ENCODE data around the gene PLEKHA4. TPM values are rescaled to one million over a fixed set of nuclear protein-coding genes. Genes with fewer than 3 reads are reported as not detected.
A peak's percentile ranks its signal among the peaks of the same experiment; 100 is the strongest.

The PLEKHA4 gene
- total RNA-seq, 2 donors from 2014 or later, result 6.6 to 7.0 TPM

DNA sequence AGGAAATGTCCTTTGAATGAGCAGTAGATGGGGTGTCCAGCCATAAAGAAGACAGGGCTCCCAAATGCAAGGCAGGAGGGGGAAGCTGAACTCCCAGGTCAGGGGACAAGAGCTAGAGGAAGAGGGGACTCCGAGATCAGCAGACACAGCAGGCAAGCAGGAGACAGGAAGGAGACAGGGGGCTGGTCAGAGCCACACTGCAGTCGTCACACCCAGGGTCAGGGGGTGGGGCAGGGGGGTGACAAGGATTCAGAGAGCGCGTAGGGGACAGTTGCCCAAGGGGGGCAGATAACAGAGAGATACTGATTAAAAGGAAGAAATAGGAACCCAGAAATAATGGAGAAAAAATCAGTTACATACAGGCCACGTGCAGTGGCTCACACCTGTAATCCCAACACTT lies 35.4 kb downstream of the PLEKHA4 start:
- Mint-ChIP-seq H3K9me3 (no peaks in the 10 kb centered on the region), H3K4me3 (no peak overlapping the region), H3K27me3 (ENCODE audit: insufficient read depth) (no peaks in the 10 kb centered on the region), H3K4me1 (peaks cover 23% of the 10 kb centered on the region), H3K27ac (peak overlapping the region; percentile 37), H3K36me3 (ENCODE audit: low read depth) (peaks cover 32% of the 10 kb centered on the region)
- no peak overlapping the region for H3K9ac ChIP-seq (ENCODE audit: extremely low read depth, low read length, poor library complexity, severe bottlenecking)
- TF ChIP-seq, protein P1, sequence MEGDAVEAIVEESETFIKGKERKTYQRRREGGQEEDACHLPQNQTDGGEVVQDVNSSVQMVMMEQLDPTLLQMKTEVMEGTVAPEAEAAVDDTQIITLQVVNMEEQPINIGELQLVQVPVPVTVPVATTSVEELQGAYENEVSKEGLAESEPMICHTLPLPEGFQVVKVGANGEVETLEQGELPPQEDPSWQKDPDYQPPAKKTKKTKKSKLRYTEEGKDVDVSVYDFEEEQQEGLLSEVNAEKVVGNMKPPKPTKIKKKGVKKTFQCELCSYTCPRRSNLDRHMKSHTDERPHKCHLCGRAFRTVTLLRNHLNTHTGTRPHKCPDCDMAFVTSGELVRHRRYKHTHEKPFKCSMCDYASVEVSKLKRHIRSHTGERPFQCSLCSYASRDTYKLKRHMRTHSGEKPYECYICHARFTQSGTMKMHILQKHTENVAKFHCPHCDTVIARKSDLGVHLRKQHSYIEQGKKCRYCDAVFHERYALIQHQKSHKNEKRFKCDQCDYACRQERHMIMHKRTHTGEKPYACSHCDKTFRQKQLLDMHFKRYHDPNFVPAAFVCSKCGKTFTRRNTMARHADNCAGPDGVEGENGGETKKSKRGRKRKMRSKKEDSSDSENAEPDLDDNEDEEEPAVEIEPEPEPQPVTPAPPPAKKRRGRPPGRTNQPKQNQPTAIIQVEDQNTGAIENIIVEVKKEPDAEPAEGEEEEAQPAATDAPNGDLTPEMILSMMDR (conservative IDR thresholded peaks at IDR 0.05), result no peak
- H3K9me3 ChIP-seq (ENCODE audit: control insufficient read depth, low read length), result no peaks in the 10 kb centered on the region
- H3K27me3 ChIP-seq (ENCODE audit: control insufficient read depth, insufficient read depth, low read length, poor library complexity, severe bottlenecking), result no peaks in the 10 kb centered on the region
- H3K4me3 ChIP-seq (ENCODE audit: low read length), result no peak overlapping the region
- peaks cover 22% of the 10 kb centered on the region for H3K36me3 ChIP-seq (ENCODE audit: control insufficient read depth, insufficient read depth, low read length)
- 73 to 81% methylated on average over 3 to 5 of the region's 5 CpGs for WGBS, 2 experiments (ENCODE audit: insufficient coverage in 1 of 2, insufficient read length in 1 of 2)
- H3K4me1 ChIP-seq (ENCODE audit: control insufficient read depth, insufficient read depth, low read length), result no peaks in the 10 kb centered on the region
- no peak for DNase-seq
- H3K27ac ChIP-seq (ENCODE audit: low read depth, low read length), result no peak overlapping the region

DNA sequence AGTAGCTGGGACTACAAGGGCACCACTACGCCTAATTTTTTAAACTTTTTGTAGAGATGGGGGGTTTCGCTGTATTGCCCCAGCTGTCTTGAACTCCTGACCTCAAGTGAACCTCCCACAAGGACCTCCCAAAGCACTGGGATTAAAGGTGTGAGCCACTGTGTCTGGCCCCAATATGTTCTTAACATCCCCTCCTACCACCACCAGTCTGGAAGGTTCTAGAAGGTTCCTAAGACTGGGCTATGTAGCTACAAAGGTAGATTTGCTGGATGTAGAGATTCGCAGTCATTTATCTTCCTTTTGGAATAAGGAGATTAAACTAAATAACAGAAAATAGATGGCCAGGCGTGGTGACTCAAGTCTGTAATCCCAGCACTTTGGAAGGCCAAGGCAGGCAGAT lies 37.5 kb downstream of the PLEKHA4 start:
- H3K4me1 Mint-ChIP-seq, result peaks cover 17% of the 10 kb centered on the region
- peaks cover 2% of the 10 kb centered on the region for H3K9me3 Mint-ChIP-seq

DNA sequence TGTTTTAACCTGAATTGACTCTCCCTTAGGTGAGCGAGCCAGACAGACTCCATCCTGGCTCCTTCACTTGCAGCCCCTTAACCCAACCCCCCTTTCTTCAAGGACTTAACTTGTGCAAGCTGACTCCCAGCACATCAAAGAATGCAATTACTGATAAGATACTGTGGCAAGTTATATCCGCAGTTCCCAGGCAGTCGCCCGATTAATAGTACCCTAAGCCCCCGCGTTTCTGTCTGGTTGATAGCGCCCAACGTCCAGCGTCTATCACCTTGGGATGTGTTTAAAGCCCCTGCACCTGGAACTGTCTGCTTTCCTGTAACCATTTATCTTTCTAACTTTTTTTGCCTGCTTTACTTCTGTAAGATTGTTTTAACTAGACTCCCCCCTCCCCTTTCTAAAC lies 38.3 kb downstream of the PLEKHA4 start:
- TF ChIP-seq, protein P1 (conservative IDR thresholded peaks at IDR 0.05), result no peak
- no peaks in the 10 kb centered on the region for H3K27me3 Mint-ChIP-seq (ENCODE audit: insufficient read depth)
- Histone ChIP-seq H3K4me3 (ENCODE audit: low read length) (no peak overlapping the region), H3K27me3 (ENCODE audit: control insufficient read depth, insufficient read depth, low read length, poor library complexity, severe bottlenecking) (no peaks in the 10 kb centered on the region), H3K9me3 (ENCODE audit: control insufficient read depth, low read length) (peaks cover 5% of the 10 kb centered on the region), H3K27ac (ENCODE audit: low read depth, low read length) (peak overlapping the region; percentile 80), H3K9ac (ENCODE audit: extremely low read depth, low read length, poor library complexity, severe bottlenecking) (peak overlapping the region; percentile 67), H3K36me3 (ENCODE audit: control insufficient read depth, insufficient read depth, low read length) (peaks cover 32% of the 10 kb centered on the region), H3K4me1 (ENCODE audit: control insufficient read depth, insufficient read depth, low read length) (no peaks in the 10 kb centered on the region)
- peaks cover 4% of the 10 kb centered on the region for H3K9me3 Mint-ChIP-seq
- peak overlapping the region; percentile 89 for H3K27ac Mint-ChIP-seq
- WGBS, 2 experiments (ENCODE audit: insufficient coverage in 1 of 2, insufficient read length in 1 of 2), result 72 to 76% methylated on average over 8 to 9 of the region's 9 CpGs
- no peak overlapping the region for H3K4me3 Mint-ChIP-seq
- H3K4me1 Mint-ChIP-seq, result peaks cover 17% of the 10 kb centered on the region
- no peak for DNase-seq
- peaks cover 54% of the 10 kb centered on the region for H3K36me3 Mint-ChIP-seq (ENCODE audit: low read depth)

More for the DNA sequence above, 37.5 kb downstream of the PLEKHA4 start:
- WGBS, 2 experiments (ENCODE audit: insufficient coverage in 1 of 2, insufficient read length in 1 of 2), result 91 to 100% methylated on average over 2 to 4 of the region's 4 CpGs
- H3K36me3 Mint-ChIP-seq (ENCODE audit: low read depth), result peaks cover 48% of the 10 kb centered on the region
- H3K4me3 ChIP-seq (ENCODE audit: low read length), result no peak overlapping the region
- no peak overlapping the region for H3K9ac ChIP-seq (ENCODE audit: extremely low read depth, low read length, poor library complexity, severe bottlenecking)
- H3K27me3 Mint-ChIP-seq (ENCODE audit: insufficient read depth), result no peaks in the 10 kb centered on the region
- no peak for DNase-seq
- H3K27ac ChIP-seq (ENCODE audit: low read depth, low read length), result no peak overlapping the region
- TF ChIP-seq, protein P1 (conservative IDR thresholded peaks at IDR 0.05), result no peak
- no peaks in the 10 kb centered on the region for H3K4me1 ChIP-seq (ENCODE audit: control insufficient read depth, insufficient read depth, low read length)
- H3K36me3 ChIP-seq (ENCODE audit: control insufficient read depth, insufficient read depth, low read length), result peaks cover 32% of the 10 kb centered on the region
- H3K27me3 ChIP-seq (ENCODE audit: control insufficient read depth, insufficient read depth, low read length, poor library complexity, severe bottlenecking), result no peaks in the 10 kb centered on the region
- H3K9me3 ChIP-seq (ENCODE audit: control insufficient read depth, low read length), result no peaks in the 10 kb centered on the region
- H3K27ac Mint-ChIP-seq, result no peak overlapping the region
- H3K4me3 Mint-ChIP-seq, result no peak overlapping the region
